ENCODE data around the gene GAPT. TPM values are rescaled to one million over a fixed set of nuclear protein-coding genes. Genes with fewer than 3 reads are reported as not detected.

GAPT gene
- not detected for polyA plus RNA-seq (2013, experiment 1 of 2)
- polyA plus RNA-seq (2013, experiment 2 of 2), result not detected

- WGBS, 2 donors (ENCODE audit: extremely low coverage in 2 of 2, insufficient read length in 2 of 2, insufficient replicate concordance in 1 of 2), result no CpG with 5 or more reads among the region's 6 CpGs
- no peak for DNase-seq (ENCODE audit: low spot score)
- peaks cover 0 to 2% (median 0%) of the 10 kb centered on the region in 3 experiments for H3K27me3 ChIP-seq (ENCODE audit: control insufficient read depth in 3 of 3, insufficient read depth in 3 of 3, low read depth in 1 of 3, low read length in 3 of 3)
Measured at GRCh38 chr5:58491216-58491892, at the start of gene GAPT. Gene GAPT, plus strand, starts transcription at chr5:58491435. Its CDS starts 3,102 bp downstream, at chr5:58494537.

GRCh38 chr5:58444805-58445204, 46.4 kb upstream of the GAPT start:
- Histone ChIP-seq H4K8ac (ENCODE audit: low read depth, low read length) (no peak overlapping the region), H3K23ac (ENCODE audit: low read depth, low read length, poor library complexity) (no peak overlapping the region), H2BK12ac (ENCODE audit: low read length) (no peak overlapping the region), H3K9ac (ENCODE audit: low read depth, low read length, poor library complexity) (no peak overlapping the region), H2BK15ac (ENCODE audit: low read length) (no peak overlapping the region), H3K4ac (ENCODE audit: low read length) (no peak overlapping the region), H3K4me2 (ENCODE audit: insufficient read depth, low read length, poor library complexity, severe bottlenecking) (no peak overlapping the region), H3K4me1 (ENCODE audit: control insufficient read depth in 2 of 2, insufficient read depth in 1 of 2, low read depth in 1 of 2, low read length in 2 of 2) (no peaks in the 10 kb centered on the region), H2AK5ac (ENCODE audit: low read depth, low read length) (no peak overlapping the region), H3K27ac (replicated peaks; ENCODE audit: low read length) (no peak overlapping the region), H2BK120ac (ENCODE audit: low read depth, low read length) (no peak overlapping the region), H3K4me3 (ENCODE audit: low read length in 2 of 2) (no peak overlapping the region), H4K91ac (ENCODE audit: low read depth, low read length, poor library complexity) (no peak overlapping the region), H3K79me1 (ENCODE audit: low read depth, low read length) (no peaks in the 10 kb centered on the region), H3K18ac (ENCODE audit: low read length) (no peak overlapping the region), H3K36me3 (replicated peaks in 1 of 2; ENCODE audit: control insufficient read depth in 2 of 2, insufficient read depth in 2 of 2, low read length in 2 of 2) (no peaks in the 10 kb centered on the region), H2AFZ (ENCODE audit: low read length) (no peak overlapping the region), H2BK5ac (ENCODE audit: low read length) (no peak overlapping the region), H3K14ac (ENCODE audit: low read length) (no peak overlapping the region), H3K9me3 (replicated peaks in 1 of 2; ENCODE audit: control insufficient read depth in 2 of 2, insufficient read depth in 1 of 2, low read depth in 1 of 2, low read length in 2 of 2) (peaks cover 0 to 3% of the 10 kb centered on the region in 2 donors), H3K27me3 (ENCODE audit: control insufficient read depth in 3 of 3, insufficient read depth in 3 of 3, low read depth in 1 of 3, low read length in 3 of 3) (no peaks in the 10 kb centered on the region)
- DNase-seq (ENCODE audit: low spot score), result no peak

More at GRCh38 chr5:58491216-58491892, at the start of gene GAPT:
- Histone ChIP-seq H3K4ac (ENCODE audit: low read length) (no peak within 1 kb of the TSS), H3K18ac (ENCODE audit: low read length) (no peak within 1 kb of the TSS), H3K4me2 (ENCODE audit: insufficient read depth, low read length, poor library complexity, severe bottlenecking) (no peak within 1 kb of the TSS), H4K91ac (ENCODE audit: low read depth, low read length, poor library complexity) (no peak within 1 kb of the TSS), H2AFZ (ENCODE audit: low read length) (peak within 1 kb of the TSS; percentile 22), H3K4me3 (ENCODE audit: low read length in 2 of 2) (no peak within 1 kb of the TSS), H3K27ac (replicated peaks; ENCODE audit: low read length) (no peak within 1 kb of the TSS), H3K36me3 (replicated peaks in 1 of 2; ENCODE audit: control insufficient read depth in 2 of 2, insufficient read depth in 2 of 2, low read length in 2 of 2) (no peaks in the 10 kb centered on the region), H3K79me1 (ENCODE audit: low read depth, low read length) (no peaks in the 10 kb centered on the region), H2BK12ac (ENCODE audit: low read length) (no peak within 1 kb of the TSS), H3K9ac (ENCODE audit: low read depth, low read length, poor library complexity) (no peak within 1 kb of the TSS), H3K9me3 (replicated peaks in 1 of 2; ENCODE audit: control insufficient read depth in 2 of 2, insufficient read depth in 1 of 2, low read depth in 1 of 2, low read length in 2 of 2) (no peaks in the 10 kb centered on the region), H2AK5ac (ENCODE audit: low read depth, low read length) (no peak within 1 kb of the TSS), H2BK120ac (ENCODE audit: low read depth, low read length) (no peak within 1 kb of the TSS), H3K23ac (ENCODE audit: low read depth, low read length, poor library complexity) (no peak within 1 kb of the TSS), H3K14ac (ENCODE audit: low read length) (no peak within 1 kb of the TSS), H3K4me1 (ENCODE audit: control insufficient read depth in 2 of 2, insufficient read depth in 1 of 2, low read depth in 1 of 2, low read length in 2 of 2) (peaks cover 0 to 3% of the 10 kb centered on the region in 2 donors), H2BK5ac (ENCODE audit: low read length) (no peak within 1 kb of the TSS), H4K8ac (ENCODE audit: low read depth, low read length) (no peak within 1 kb of the TSS), H2BK15ac (ENCODE audit: low read length) (no peak within 1 kb of the TSS)

- Histone ChIP-seq H3K4ac (ENCODE audit: low read length) (no peak overlapping the region), H3K4me2 (ENCODE audit: insufficient read depth, low read length, poor library complexity, severe bottlenecking) (no peak overlapping the region), H3K23ac (ENCODE audit: low read depth, low read length, poor library complexity) (no peak overlapping the region), H2BK5ac (ENCODE audit: low read length) (no peak overlapping the region), H4K91ac (ENCODE audit: low read depth, low read length, poor library complexity) (no peak overlapping the region), H3K9ac (ENCODE audit: low read depth, low read length, poor library complexity) (no peak overlapping the region), H2AK5ac (ENCODE audit: low read depth, low read length) (no peak overlapping the region), H3K27me3 (ENCODE audit: control insufficient read depth in 3 of 3, insufficient read depth in 3 of 3, low read depth in 1 of 3, low read length in 3 of 3) (no peaks in the 10 kb centered on the region), H2BK15ac (ENCODE audit: low read length) (no peak overlapping the region), H2BK12ac (ENCODE audit: low read length) (no peak overlapping the region), H3K18ac (ENCODE audit: low read length) (no peak overlapping the region), H3K79me1 (ENCODE audit: low read depth, low read length) (no peaks in the 10 kb centered on the region), H3K4me1 (ENCODE audit: control insufficient read depth in 2 of 2, insufficient read depth in 1 of 2, low read depth in 1 of 2, low read length in 2 of 2) (no peaks in the 10 kb centered on the region), H3K27ac (replicated peaks; ENCODE audit: low read length) (no peak overlapping the region), H2AFZ (ENCODE audit: low read length) (no peak overlapping the region), H3K36me3 (replicated peaks in 1 of 2; ENCODE audit: control insufficient read depth in 2 of 2, insufficient read depth in 2 of 2, low read length in 2 of 2) (peaks cover 0 to 2% of the 10 kb centered on the region in 2 donors), H4K8ac (ENCODE audit: low read depth, low read length) (no peak overlapping the region), H2BK120ac (ENCODE audit: low read depth, low read length) (no peak overlapping the region), H3K9me3 (replicated peaks in 1 of 2; ENCODE audit: control insufficient read depth in 2 of 2, insufficient read depth in 1 of 2, low read depth in 1 of 2, low read length in 2 of 2) (peaks cover 0 to 3% of the 10 kb centered on the region in 2 donors), H3K4me3 (ENCODE audit: low read length in 2 of 2) (no peak overlapping the region), H3K14ac (ENCODE audit: low read length) (no peak overlapping the region)
- no peak for DNase-seq (ENCODE audit: low spot score)
- no CpG with 5 or more reads among the region's 10 CpGs for WGBS, 2 donors (ENCODE audit: extremely low coverage in 2 of 2, insufficient read length in 2 of 2, insufficient replicate concordance in 1 of 2)
Measured at GRCh38 chr5:58446024-58446423, 45.2 kb upstream of the GAPT start.

- Histone ChIP-seq H2BK12ac (ENCODE audit: low read length) (no peak overlapping the region), H2BK120ac (ENCODE audit: low read depth, low read length) (no peak overlapping the region), H2AK5ac (ENCODE audit: low read depth, low read length) (no peak overlapping the region), H3K9me3 (replicated peaks in 1 of 2; ENCODE audit: control insufficient read depth in 2 of 2, insufficient read depth in 1 of 2, low read depth in 1 of 2, low read length in 2 of 2) (peaks cover 0 to 3% of the 10 kb centered on the region in 2 donors), H3K36me3 (replicated peaks in 1 of 2; ENCODE audit: control insufficient read depth in 2 of 2, insufficient read depth in 2 of 2, low read length in 2 of 2) (peaks cover 0 to 14% of the 10 kb centered on the region in 2 donors), H3K27ac (replicated peaks; ENCODE audit: low read length) (no peak overlapping the region), H3K4me1 (ENCODE audit: control insufficient read depth in 2 of 2, insufficient read depth in 1 of 2, low read depth in 1 of 2, low read length in 2 of 2) (no peaks in the 10 kb centered on the region), H3K4me3 (ENCODE audit: low read length in 2 of 2) (no peak overlapping the region), H3K27me3 (ENCODE audit: control insufficient read depth in 3 of 3, insufficient read depth in 3 of 3, low read depth in 1 of 3, low read length in 3 of 3) (no peaks in the 10 kb centered on the region), H2AFZ (ENCODE audit: low read length) (no peak overlapping the region), H3K18ac (ENCODE audit: low read length) (no peak overlapping the region), H2BK5ac (ENCODE audit: low read length) (no peak overlapping the region), H3K4ac (ENCODE audit: low read length) (no peak overlapping the region), H4K8ac (ENCODE audit: low read depth, low read length) (no peak overlapping the region), H3K79me1 (ENCODE audit: low read depth, low read length) (no peaks in the 10 kb centered on the region), H3K23ac (ENCODE audit: low read depth, low read length, poor library complexity) (no peak overlapping the region), H3K4me2 (ENCODE audit: insufficient read depth, low read length, poor library complexity, severe bottlenecking) (no peak overlapping the region), H3K14ac (ENCODE audit: low read length) (no peak overlapping the region), H4K91ac (ENCODE audit: low read depth, low read length, poor library complexity) (no peak overlapping the region), H2BK15ac (ENCODE audit: low read length) (no peak overlapping the region), H3K9ac (ENCODE audit: low read depth, low read length, poor library complexity) (no peak overlapping the region)
- DNase-seq (ENCODE audit: low spot score), result no peak
- WGBS, 2 donors (ENCODE audit: extremely low coverage in 2 of 2, insufficient read length in 2 of 2, insufficient replicate concordance in 1 of 2), result no CpG with 5 or more reads among the region's 2 CpGs
Measured at GRCh38 chr5:58447226-58447625, 44.0 kb upstream of the GAPT start.

All from neuronal stem cell (in vitro differentiated cells).